ENCODE data around the gene OXTR. TPM values are rescaled to one million over a fixed set of nuclear protein-coding genes. Genes with fewer than 3 reads are reported as not detected.

Gene OXTR
- polyA plus RNA-seq, 1 donor from 2014 or later: 1.7 TPM

- no peak overlapping the region for H3K9ac ChIP-seq (ENCODE audit: low read length)
- no peaks in the 10 kb centered on the region for H3K36me3 ChIP-seq (ENCODE audit: insufficient read depth, low read length)
- no peaks in the 10 kb centered on the region for H3K79me2 ChIP-seq (replicated peaks; ENCODE audit: insufficient read depth, low read length)
- H2AFZ ChIP-seq (ENCODE audit: low read depth, low read length): no peak overlapping the region
- H4K20me1 ChIP-seq (ENCODE audit: insufficient read depth): no peaks in the 10 kb centered on the region
- no peaks in the 10 kb centered on the region for H3F3A ChIP-seq (ENCODE audit: insufficient read depth, low read length, poor library complexity, severe bottlenecking)
- no peak overlapping the region for H3K4me3 ChIP-seq (ENCODE audit: low read length)
- TF ChIP-seq POLR2AphosphoS5 (IDR thresholded peaks at IDR 0.05) (no peak), SMC3 (conservative IDR thresholded peaks at IDR 0.05; ENCODE audit: poor library complexity) (no peak), RAD21 (conservative IDR thresholded peaks at IDR 0.05) (no peak), TAF1 (IDR thresholded peaks at IDR 0.05; ENCODE audit: low read depth) (no peak), EZH2 (IDR thresholded peaks at IDR 0.05; ENCODE audit: borderline replicate concordance, insufficient read depth, low read length, poor library complexity, severe bottlenecking) (no peak), CTCF (IDR thresholded peaks at IDR 0.05; ENCODE audit: poor library complexity, severe bottlenecking) (no peak), REST (IDR thresholded peaks at IDR 0.05; ENCODE audit: borderline replicate concordance) (no peak), MXI1 (conservative IDR thresholded peaks at IDR 0.05; ENCODE audit: poor library complexity, severe bottlenecking) (no peak)
- no peaks in the 10 kb centered on the region for H3K27me3 ChIP-seq (ENCODE audit: insufficient read depth, low read depth, low read length)
- no peak overlapping the region for H3K27ac ChIP-seq (ENCODE audit: low read length)
- no peaks in the 10 kb centered on the region for H3K9me3 ChIP-seq (ENCODE audit: low read length)
- no peak overlapping the region for H3K4me2 ChIP-seq (ENCODE audit: low read length)
- H3K9me2 ChIP-seq (ENCODE audit: insufficient read depth, low read length): no peaks in the 10 kb centered on the region
Observed at GRCh38 chr3:8784676-8785435, 15.4 kb upstream of the OXTR start.

- Histone ChIP-seq H3K36me3 (ENCODE audit: insufficient read depth, low read length) (no peaks in the 10 kb centered on the region), H3K27me3 (ENCODE audit: insufficient read depth, low read depth, low read length) (no peaks in the 10 kb centered on the region), H4K20me1 (ENCODE audit: insufficient read depth) (no peaks in the 10 kb centered on the region), H2AFZ (ENCODE audit: low read depth, low read length) (no peak overlapping the region), H3F3A (ENCODE audit: insufficient read depth, low read length, poor library complexity, severe bottlenecking) (no peaks in the 10 kb centered on the region), H3K9me3 (ENCODE audit: low read length) (no peaks in the 10 kb centered on the region), H3K9ac (ENCODE audit: low read length) (no peak overlapping the region), H3K27ac (ENCODE audit: low read length) (no peak overlapping the region), H3K4me3 (ENCODE audit: low read length) (no peak overlapping the region), H3K4me2 (ENCODE audit: low read length) (no peak overlapping the region), H3K79me2 (replicated peaks; ENCODE audit: insufficient read depth, low read length) (no peaks in the 10 kb centered on the region), H3K9me2 (ENCODE audit: insufficient read depth, low read length) (no peaks in the 10 kb centered on the region)
- TF ChIP-seq EP300 (conservative IDR thresholded peaks at IDR 0.05; ENCODE audit: poor library complexity, severe bottlenecking) (no peak), REST (IDR thresholded peaks at IDR 0.05; ENCODE audit: borderline replicate concordance) (no peak), SMC3 (conservative IDR thresholded peaks at IDR 0.05; ENCODE audit: poor library complexity) (no peak), RAD21 (conservative IDR thresholded peaks at IDR 0.05) (no peak), POLR2AphosphoS5 (IDR thresholded peaks at IDR 0.05) (no peak), CTCF (IDR thresholded peaks at IDR 0.05; ENCODE audit: poor library complexity, severe bottlenecking) (no peak), TAF1 (IDR thresholded peaks at IDR 0.05; ENCODE audit: low read depth) (no peak), EZH2 (IDR thresholded peaks at IDR 0.05; ENCODE audit: borderline replicate concordance, insufficient read depth, low read length, poor library complexity, severe bottlenecking) (no peak), MXI1 (conservative IDR thresholded peaks at IDR 0.05; ENCODE audit: poor library complexity, severe bottlenecking) (no peak)
Observed at GRCh38 chr3:8780279-8780678, 10.9 kb upstream of the OXTR start.
